HepG2 (cell line): ENCODE measurements around the gene UCP2. TPM values are rescaled to one million over a fixed set of nuclear protein-coding genes. Genes with fewer than 3 reads are reported as not detected.

Experiments used
- AHDC1 ChIP-seq: sonication (generic); formaldehyde crosslinking; IDR thresholded peaks from 2 replicates; pipeline ENCODE4 v1.5.1; 2020; ENCODE audit warnings: mild to moderate bottlenecking, missing genetic modification reagents, borderline replicate concordance
- BORCS8-MEF2B ChIP-seq: sonication (generic); formaldehyde crosslinking; IDR thresholded peaks from 2 replicates; pipeline ENCODE4 v1.8.0; 2022; ENCODE audit warnings: mild to moderate bottlenecking, missing genetic modification reagents
- DZIP1 ChIP-seq: sonication (generic); formaldehyde crosslinking; IDR thresholded peaks from 2 replicates; pipeline ENCODE4 v1.5.0; 2020; ENCODE audit warnings: mild to moderate bottlenecking, missing genetic modification reagents
- FOSL1 ChIP-seq: sonication (generic); formaldehyde crosslinking; IDR thresholded peaks from 2 replicates; pipeline ENCODE4 v1.9.0; 2021; ENCODE audit warnings: missing genetic modification reagents, borderline replicate concordance
- FOXO1 ChIP-seq: sonication (generic); formaldehyde crosslinking; IDR thresholded peaks from 2 replicates; pipeline ENCODE4 v1.4.0; 2020; ENCODE audit warnings: missing genetic modification reagents
- PHF21A ChIP-seq: sonication (generic); formaldehyde crosslinking; IDR thresholded peaks from 2 replicates; pipeline ENCODE4 v1.5.0; 2020; ENCODE audit warnings: mild to moderate bottlenecking, missing genetic modification reagents
- SKI ChIP-seq: fragments of 450-650 bp; IDR thresholded peaks from one replicate; pipeline ENCODE4 v1.6.1; 2018; ENCODE audit warnings: mild to moderate bottlenecking; ENCODE audit not compliant: partially characterized antibody
- SRF ChIP-seq: IDR thresholded peaks from 2 replicates; pipeline ENCODE4 v1.6.1; 2011; ENCODE audit warnings: mild to moderate bottlenecking, low read depth, low read length, moderate library complexity
- TBL1XR1 ChIP-seq: fragments of 150-350 bp; IDR thresholded peaks from 2 replicates; pipeline ENCODE4 v1.6.1; 2014; ENCODE audit warnings: borderline replicate concordance, low read length; ENCODE audit not compliant: partially characterized antibody
- ZNF232 ChIP-seq: sonication (generic); formaldehyde crosslinking; IDR thresholded peaks from 2 replicates; pipeline ENCODE4 v1.4.0; 2020; ENCODE audit warnings: missing genetic modification reagents, borderline replicate concordance
- ZNF264 ChIP-seq: sonication (generic); formaldehyde crosslinking; IDR thresholded peaks from 2 replicates; pipeline ENCODE4 v1.4.0; 2020; ENCODE audit warnings: missing genetic modification reagents
- ZNF350 ChIP-seq: sonication (generic); formaldehyde crosslinking; IDR thresholded peaks from 2 replicates; pipeline ENCODE4 v1.4.0; 2020; ENCODE audit warnings: mild to moderate bottlenecking, low read depth, missing genetic modification reagents, borderline replicate concordance
- ZNF414 ChIP-seq: sonication (generic); formaldehyde crosslinking; IDR thresholded peaks from 2 replicates; pipeline ENCODE4 v1.5.0; 2020; ENCODE audit warnings: missing genetic modification reagents
- ZNF747 ChIP-seq: sonication (generic); formaldehyde crosslinking; IDR thresholded peaks from 2 replicates; pipeline ENCODE4 v1.8.1; 2023; ENCODE audit warnings: missing genetic modification reagents, mild to moderate bottlenecking, borderline replicate concordance
- ZNF800 ChIP-seq: sonication (generic); formaldehyde crosslinking; IDR thresholded peaks from 2 replicates; pipeline ENCODE4 v1.4.0; 2020; ENCODE audit warnings: missing genetic modification reagents
- polyA plus RNA-seq, 8 experiments: library from polyadenylated mRNA; depleted of rRNA in 3 of 8; stranded (reverse) in 7 of 8; unstranded in 1 of 8; fragments of >200 nt; fragmentation: Illumina TruSeq in 4 of 8; extraction: Trizol in 4 of 8; gene quantifications; 2 replicates each; pipeline versions ENCODE4 v1.2.1 to v1.2.3, GENCODE V29; 2011 to 2016; ENCODE audit warnings: low read depth in 4 of 8, missing spikeins in 1 of 8, mixed read lengths in 1 of 8; ENCODE audit not compliant: insufficient read depth in 1 of 8
- total RNA-seq, 5 experiments: library from RNA; depleted of rRNA; stranded (reverse); fragments of >200 nt; fragmentation: Illumina TruSeq; extraction: Trizol; gene quantifications; 2 replicates each; pipeline ENCODE4 v1.2.3, GENCODE V29; 2016; ENCODE audit warnings: low read depth in 1 of 5

Gene UCP2
- total and polyA plus RNA-seq, 2 of the 13 experiments (the other 11 are each of a cell fraction or from before 2014, with no cell fraction given), result 2.7 to 3.2 TPM

GRCh38 chr11:74018331-74019005 is 35.8 kb upstream of the UCP2 start (continued):
- TF ChIP-seq ZNF800 (CRISPR knock-in tag) (0 out of 2 replicates have a peak, but pooled peaks have one; percentile 47), FOXO1 (peak; percentile 84), DZIP1 (CRISPR knock-in tag) (no peak), PHF21A (CRISPR knock-in tag) (peak; percentile 90), ZNF414 (no peak), TBL1XR1 (no peak), ZNF350 (CRISPR knock-in tag) (peak; percentile 83), ZNF264 (CRISPR knock-in tag) (0 out of 2 replicates have a peak, but pooled peaks have one; percentile 76), SRF (no peak), BORCS8-MEF2B (no peak), SKI (peak; percentile 88), ZNF232 (CRISPR knock-in tag) (no peak; the same call in 1 of the 2 replicates), AHDC1 (peak; percentile 87; the same call in 1 of the 2 replicates), ZNF747 (peak; percentile 75; the same call in 1 of the 2 replicates), FOSL1 (0 out of 2 replicates have a peak, but pooled peaks have one; percentile 33)
